Muscle layer of colon (tissue), 2 donors: ENCODE data around the gene CDK14.

Source experiments
- H3K27ac ChIP-seq: one replicate; pipeline ENCODE4 v1.7.0; 2013; ENCODE audit warnings: low read depth, mild to moderate bottlenecking, low read length, moderate library complexity
- H3K27me3 ChIP-seq, 2 donors: one replicate each; pipeline ENCODE4 v1.7.0; 2013; ENCODE audit warnings: low read length in 2 of 2, mild to moderate bottlenecking in 2 of 2; ENCODE audit not compliant: insufficient read depth in 2 of 2, control insufficient read depth in 1 of 2
- H3K36me3 ChIP-seq: one replicate; pipeline ENCODE4 v1.7.0; 2013; ENCODE audit warnings: mild to moderate bottlenecking, low read length; ENCODE audit not compliant: insufficient read depth
- H3K4me1 ChIP-seq: one replicate; pipeline ENCODE4 v1.7.0; 2013; ENCODE audit warnings: mild to moderate bottlenecking, low read length; ENCODE audit not compliant: insufficient read depth
- H3K4me3 ChIP-seq, 2 donors: one replicate each; pipeline ENCODE4 v1.7.0; 2013; ENCODE audit warnings: low read length in 2 of 2, low read depth in 1 of 2, mild to moderate bottlenecking in 1 of 2, moderate library complexity in 1 of 2
- H3K9ac ChIP-seq: one replicate; pipeline ENCODE4 v1.7.0; 2013; ENCODE audit warnings: low read length
- H3K9me3 ChIP-seq: one replicate; pipeline ENCODE4 v1.7.0; 2013; ENCODE audit warnings: mild to moderate bottlenecking, low read length
- donor health status: abdominal sarcoma.
- donor health status: Adenocarcinoma of cecum.

CDK14 gene

GRCh38 chr7:90834771-90835170 is 238.7 kb downstream of the CDK14 start:
- Histone ChIP-seq H3K9ac (no peak overlapping the region), H3K27me3 (no peaks in the 10 kb centered on the region), H3K4me1 (no peaks in the 10 kb centered on the region), H3K27ac (no peak overlapping the region), H3K4me3 (no peak overlapping the region), H3K36me3 (no peaks in the 10 kb centered on the region), H3K9me3 (no peaks in the 10 kb centered on the region)

GRCh38 chr7:90835861-90836260 is 239.7 kb downstream of the CDK14 start:
- Histone ChIP-seq H3K4me1 (no peaks in the 10 kb centered on the region), H3K9me3 (no peaks in the 10 kb centered on the region), H3K27ac (no peak overlapping the region), H3K36me3 (no peaks in the 10 kb centered on the region), H3K4me3 (no peak overlapping the region), H3K9ac (no peak overlapping the region), H3K27me3 (no peaks in the 10 kb centered on the region)

GRCh38 chr7:90836937-90837336 is 240.8 kb downstream of the CDK14 start:
- Histone ChIP-seq H3K36me3 (no peaks in the 10 kb centered on the region), H3K4me1 (no peaks in the 10 kb centered on the region), H3K9me3 (no peaks in the 10 kb centered on the region), H3K9ac (no peak overlapping the region), H3K27me3 (no peaks in the 10 kb centered on the region), H3K27ac (no peak overlapping the region), H3K4me3 (no peak overlapping the region)

GRCh38 chr7:90838799-90839198 is 242.7 kb downstream of the CDK14 start:
- no peaks in the 10 kb centered on the region for H3K36me3 ChIP-seq
- no peaks in the 10 kb centered on the region for H3K9me3 ChIP-seq
- no peaks in the 10 kb centered on the region for H3K27me3 ChIP-seq
- H3K9ac ChIP-seq, result no peak overlapping the region
- H3K27ac ChIP-seq, result no peak overlapping the region
- H3K4me3 ChIP-seq, result no peak overlapping the region
- no peaks in the 10 kb centered on the region for H3K4me1 ChIP-seq

GRCh38 chr7:90839316-90839715 is 243.2 kb downstream of the CDK14 start:
- no peaks in the 10 kb centered on the region for H3K36me3 ChIP-seq
- H3K4me3 ChIP-seq, result no peak overlapping the region
- H3K9me3 ChIP-seq, result no peaks in the 10 kb centered on the region
- no peak overlapping the region for H3K9ac ChIP-seq
- no peak overlapping the region for H3K27ac ChIP-seq
- no peaks in the 10 kb centered on the region for H3K4me1 ChIP-seq
- no peaks in the 10 kb centered on the region for H3K27me3 ChIP-seq

GRCh38 chr7:90839727-90840291 is 243.7 kb downstream of the CDK14 start:
- H3K36me3 ChIP-seq, result no peaks in the 10 kb centered on the region
- H3K9me3 ChIP-seq, result no peaks in the 10 kb centered on the region
- H3K4me3 ChIP-seq, result no peak overlapping the region
- no peaks in the 10 kb centered on the region for H3K27me3 ChIP-seq
- H3K27ac ChIP-seq, result no peak overlapping the region
- no peaks in the 10 kb centered on the region for H3K4me1 ChIP-seq
- no peak overlapping the region for H3K9ac ChIP-seq

- Histone ChIP-seq H3K36me3 (no peaks in the 10 kb centered on the region), H3K27ac (no peak overlapping the region), H3K27me3 (no peaks in the 10 kb centered on the region), H3K9me3 (no peaks in the 10 kb centered on the region), H3K4me1 (no peaks in the 10 kb centered on the region), H3K9ac (no peak overlapping the region), H3K4me3 (no peak overlapping the region)
Observed at GRCh38 chr7:90841759-90842429, 245.8 kb downstream of the CDK14 start.

- no peak overlapping the region for H3K27ac ChIP-seq
- H3K4me3 ChIP-seq, result no peak overlapping the region
Observed at GRCh38 chr7:90842430-90842788, 246.3 kb downstream of the CDK14 start.

GRCh38 chr7:90843472-90843871 is 247.4 kb downstream of the CDK14 start:
- Histone ChIP-seq H3K36me3 (no peaks in the 10 kb centered on the region), H3K9ac (no peak overlapping the region), H3K27me3 (no peaks in the 10 kb centered on the region), H3K9me3 (no peaks in the 10 kb centered on the region), H3K4me3 (no peak overlapping the region), H3K4me1 (no peaks in the 10 kb centered on the region), H3K27ac (no peak overlapping the region)

More at GRCh38 chr7:90842430-90842788, 246.3 kb downstream of the CDK14 start:
- no peaks in the 10 kb centered on the region for H3K4me1 ChIP-seq
- no peaks in the 10 kb centered on the region for H3K36me3 ChIP-seq
- H3K27me3 ChIP-seq, result no peaks in the 10 kb centered on the region
- H3K9ac ChIP-seq, result no peak overlapping the region
- H3K9me3 ChIP-seq, result no peaks in the 10 kb centered on the region

GRCh38 chr7:90844421-90844820 is 248.3 kb downstream of the CDK14 start:
- Histone ChIP-seq H3K27me3 (no peaks in the 10 kb centered on the region), H3K4me1 (no peaks in the 10 kb centered on the region), H3K27ac (no peak overlapping the region), H3K4me3 (no peak overlapping the region), H3K36me3 (no peaks in the 10 kb centered on the region), H3K9ac (no peak overlapping the region), H3K9me3 (no peaks in the 10 kb centered on the region)

- H3K9ac ChIP-seq, result no peak overlapping the region
- H3K27ac ChIP-seq, result no peak overlapping the region
- no peaks in the 10 kb centered on the region for H3K9me3 ChIP-seq
- H3K27me3 ChIP-seq, result no peaks in the 10 kb centered on the region
- no peaks in the 10 kb centered on the region for H3K36me3 ChIP-seq
- no peak overlapping the region for H3K4me3 ChIP-seq
- no peaks in the 10 kb centered on the region for H3K4me1 ChIP-seq
Observed at GRCh38 chr7:90846192-90846591, 250.1 kb downstream of the CDK14 start.

- no peaks in the 10 kb centered on the region for H3K36me3 ChIP-seq
- H3K9ac ChIP-seq, result no peak overlapping the region
- no peaks in the 10 kb centered on the region for H3K9me3 ChIP-seq
- no peaks in the 10 kb centered on the region for H3K27me3 ChIP-seq
- H3K4me3 ChIP-seq, result no peak overlapping the region
- H3K4me1 ChIP-seq, result no peaks in the 10 kb centered on the region
- H3K27ac ChIP-seq, result no peak overlapping the region
Observed at GRCh38 chr7:90850066-90850465, 253.9 kb downstream of the CDK14 start.
